ENCODE results near the gene PGC. TPM values are rescaled to one million over a fixed set of nuclear protein-coding genes. Genes with fewer than 3 reads are reported as not detected.

Gene PGC
- total and polyA plus RNA-seq, 2 of the 8 experiments (the other 6 are each of a cell fraction or from before 2014, with no cell fraction given), result 0.09 TPM; not detected in 1

DNA sequence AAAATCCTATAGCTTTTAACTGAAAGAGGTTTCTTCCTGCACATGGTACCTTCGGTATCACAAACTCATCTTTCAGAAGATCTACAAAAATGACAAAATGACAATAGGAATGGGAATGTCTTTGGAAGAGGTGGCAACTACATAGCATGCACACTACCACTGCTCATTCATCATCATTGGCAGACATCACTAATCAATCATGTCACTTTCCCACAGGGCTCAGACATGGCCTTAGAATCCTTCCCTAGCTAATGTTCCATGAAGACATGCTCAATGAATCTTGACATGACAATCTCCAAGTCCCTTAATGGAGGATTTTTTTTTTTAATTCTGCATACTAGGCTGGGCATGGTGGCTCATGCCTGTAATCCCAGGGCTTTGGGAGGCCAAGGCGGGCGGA lies 3.2 kb upstream of the PGC start:
- Histone ChIP-seq H3K23me2 (ENCODE audit: low read depth, low read length) (no peaks in the 10 kb centered on the region), H4K20me1 (replicated peaks in 1 of 2; ENCODE audit: control insufficient read depth in 1 of 2, insufficient read depth in 2 of 2, low read length in 2 of 2) (no peaks in the 10 kb centered on the region), H2AK5ac (ENCODE audit: low read depth, low read length) (no peak overlapping the region), H2BK5ac (ENCODE audit: low read depth, low read length) (no peak overlapping the region), H3K4ac (replicated peaks; ENCODE audit: insufficient read length, low read depth, low read length) (no peak overlapping the region), H3K4me2 (ENCODE audit: insufficient read depth in 1 of 2, low read depth in 2 of 2, low read length in 2 of 2) (no peak overlapping the region), H3K79me1 (ENCODE audit: low read depth, low read length) (no peaks in the 10 kb centered on the region), H3K4me3 (ENCODE audit: extremely low read depth in 1 of 4, insufficient read depth in 2 of 4, low read depth in 3 of 4, low read length in 4 of 4) (no peak overlapping the region), H3K23ac (ENCODE audit: insufficient read length) (no peak overlapping the region), H2BK15ac (ENCODE audit: low read length) (no peak overlapping the region), H3K18ac (ENCODE audit: extremely low read depth, low read length) (no peak overlapping the region), H2AFZ (ENCODE audit: low read length) (no peak overlapping the region), H3K27ac (ENCODE audit: low read depth, low read length) (no peak overlapping the region), H3K4me1 (replicated peaks in 1 of 4; ENCODE audit: control insufficient read depth in 3 of 4, insufficient read depth in 4 of 4, low read length in 3 of 4) (peaks cover 0 to 3% (median 0%) of the 10 kb centered on the region in 4 experiments; a peak in 2 of 7 replicates), H3K9me3 (ENCODE audit: insufficient read depth in 2 of 2, low read depth in 1 of 2, low read length in 1 of 2) (no peaks in the 10 kb centered on the region), H2BK12ac (ENCODE audit: low read depth, low read length) (no peak overlapping the region), H2BK20ac (ENCODE audit: low read length) (no peak overlapping the region), H4K91ac (replicated peaks; ENCODE audit: insufficient read length, low read length) (no peak overlapping the region), H3K79me2 (ENCODE audit: control insufficient read depth in 1 of 2, insufficient read depth in 2 of 2, low read length in 2 of 2) (no peaks in the 10 kb centered on the region), H2BK120ac (replicated peaks; ENCODE audit: low read depth, low read length) (no peak overlapping the region), H3K9ac (replicated peaks in 1 of 4; ENCODE audit: extremely low read depth in 1 of 4, low read depth in 3 of 4, low read length in 3 of 4) (no peak overlapping the region), H4K5ac (ENCODE audit: insufficient read length, low read depth, low read length) (no peak overlapping the region), H3K56ac (replicated peaks; ENCODE audit: insufficient read length, low read depth, low read length) (no peak overlapping the region), H4K8ac (ENCODE audit: extremely low read depth, insufficient read depth, low read length) (no peak overlapping the region), H3K14ac (ENCODE audit: insufficient read length) (no peak overlapping the region), H3K36me3 (ENCODE audit: control insufficient read depth in 2 of 4, insufficient read depth in 4 of 4, low read length in 3 of 4) (no peaks in the 10 kb centered on the region), H3K27me3 (replicated peaks in 1 of 4; ENCODE audit: control insufficient read depth in 3 of 4, extremely low read depth in 1 of 4, insufficient read depth in 3 of 4, low read length in 3 of 4) (no peaks in the 10 kb centered on the region)
- POLR2A ChIA-PET (ENCODE audit: partially characterized antibody), result no interaction called here
- WGBS, 2 experiments (ENCODE audit: extremely low coverage in 1 of 2, insufficient coverage in 1 of 2, insufficient read length in 1 of 2, insufficient replicate concordance in 2 of 2, low coverage in 1 of 2, low lambda C conversion rate in 2 of 2, missing lambda C conversion rate in 1 of 2), result 98% methylated on average over 3 of the region's 3 CpGs; no CpG with 5 or more reads in 1 of the 2 experiments
- CTCF ChIA-PET (ENCODE audit: partially characterized antibody), result interaction anchor here (2.0 to 4.4 kb wide), 5 partner anchors 13 to 383 kb away, joined by 5 to 21 read pairs (median 9); no protein-coding TSS in a partner anchor
- no peak for DNase-seq (ENCODE audit: low read depth in 1 of 2, low spot score in 2 of 2)
- TF ChIP-seq MAFK (IDR thresholded peaks at IDR 0.05; ENCODE audit: low read depth, low read length) (no peak), JUND (IDR thresholded peaks at IDR 0.05; ENCODE audit: low read length) (no peak), SIN3A (conservative IDR thresholded peaks at IDR 0.05 in 1 of 2, IDR thresholded peaks at IDR 0.05 in 1 of 2; ENCODE audit: low read depth in 1 of 2, low read length in 2 of 2) (no peak), FOSL1 (IDR thresholded peaks at IDR 0.05; ENCODE audit: insufficient read depth, low read depth, low read length) (no peak)
- FAIRE-seq, result no peak

All from H1 (cell line).